ENCODE measurements around the gene ATP8B3.

ATP8B3 gene

GRCh38 chr19:1742989-1743696 lies 68.9 kb downstream of the ATP8B3 start:
- Histone ChIP-seq H3K27ac (ENCODE audit: extremely low read depth, low read depth, low read length) (no peak overlapping the region), H3K4me1 (ENCODE audit: control insufficient read depth, insufficient read depth, low read length) (peaks cover 9% of the 10 kb centered on the region; the same call in 1 of the 2 replicates), H3K36me3 (ENCODE audit: control insufficient read depth in 2 of 2, insufficient read depth in 1 of 2, low read length in 2 of 2) (no peaks in the 10 kb centered on the region), H3K4me3 (ENCODE audit: low read depth, low read length) (no peak overlapping the region), H3K9me3 (ENCODE audit: control insufficient read depth, insufficient read depth, low read depth, low read length) (no peaks in the 10 kb centered on the region)
- no peak for TF ChIP-seq PRDM10 (tag by site-specific recombination; IDR thresholded peaks at IDR 0.05)
- peak; percentile 32; the same call in 1 of the 2 replicates for TF ChIP-seq ZBTB8A (tag by site-specific recombination; IDR thresholded peaks at IDR 0.05)
- ChIA-PET CTCF (interaction anchor here (2.0 kb wide), 1 partner anchor 71 kb away, joined by 6 read pairs; no protein-coding TSS in a partner anchor), POLR2A (no interaction called here)

DNA sequence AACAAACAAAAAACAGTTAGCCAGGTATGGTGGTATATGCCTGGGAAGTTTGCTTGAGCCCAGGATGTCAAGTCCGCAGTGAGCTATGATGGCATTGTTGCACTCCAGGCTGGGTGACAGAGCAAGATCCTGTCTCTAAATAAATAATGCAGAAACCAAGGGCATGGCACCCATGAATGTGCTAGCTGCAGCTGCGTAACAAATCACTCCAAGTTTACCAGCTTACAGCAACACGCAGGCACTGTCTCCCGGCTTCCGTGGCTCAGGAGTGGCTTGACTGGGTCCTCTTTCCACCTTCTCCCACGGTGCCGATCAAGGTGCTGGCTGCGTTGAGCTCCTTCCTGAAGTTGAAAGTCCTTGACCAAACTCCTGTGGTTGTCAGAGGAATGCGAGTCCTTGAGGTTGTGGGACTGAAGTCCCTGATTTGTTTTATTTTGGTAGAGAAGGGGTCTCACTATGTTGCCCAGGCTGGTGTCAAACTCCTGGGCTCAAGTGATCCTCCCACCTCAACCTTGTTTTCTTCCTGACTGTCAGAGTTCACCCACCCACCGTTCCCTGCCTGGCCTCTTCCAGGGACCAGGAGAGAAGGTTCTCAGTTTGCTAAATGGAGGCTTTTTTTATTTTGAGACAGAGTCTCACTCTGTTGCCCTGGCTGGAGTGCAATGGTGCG lies 72.0 kb downstream of the ATP8B3 start:
- TF ChIP-seq ZNF701 (tag by site-specific recombination; IDR thresholded peaks at IDR 0.05) = no peak
- TF ChIP-seq RBAK (tag by site-specific recombination; IDR thresholded peaks at IDR 0.05) = peak; percentile 91
- TF ChIP-seq, protein P1, sequence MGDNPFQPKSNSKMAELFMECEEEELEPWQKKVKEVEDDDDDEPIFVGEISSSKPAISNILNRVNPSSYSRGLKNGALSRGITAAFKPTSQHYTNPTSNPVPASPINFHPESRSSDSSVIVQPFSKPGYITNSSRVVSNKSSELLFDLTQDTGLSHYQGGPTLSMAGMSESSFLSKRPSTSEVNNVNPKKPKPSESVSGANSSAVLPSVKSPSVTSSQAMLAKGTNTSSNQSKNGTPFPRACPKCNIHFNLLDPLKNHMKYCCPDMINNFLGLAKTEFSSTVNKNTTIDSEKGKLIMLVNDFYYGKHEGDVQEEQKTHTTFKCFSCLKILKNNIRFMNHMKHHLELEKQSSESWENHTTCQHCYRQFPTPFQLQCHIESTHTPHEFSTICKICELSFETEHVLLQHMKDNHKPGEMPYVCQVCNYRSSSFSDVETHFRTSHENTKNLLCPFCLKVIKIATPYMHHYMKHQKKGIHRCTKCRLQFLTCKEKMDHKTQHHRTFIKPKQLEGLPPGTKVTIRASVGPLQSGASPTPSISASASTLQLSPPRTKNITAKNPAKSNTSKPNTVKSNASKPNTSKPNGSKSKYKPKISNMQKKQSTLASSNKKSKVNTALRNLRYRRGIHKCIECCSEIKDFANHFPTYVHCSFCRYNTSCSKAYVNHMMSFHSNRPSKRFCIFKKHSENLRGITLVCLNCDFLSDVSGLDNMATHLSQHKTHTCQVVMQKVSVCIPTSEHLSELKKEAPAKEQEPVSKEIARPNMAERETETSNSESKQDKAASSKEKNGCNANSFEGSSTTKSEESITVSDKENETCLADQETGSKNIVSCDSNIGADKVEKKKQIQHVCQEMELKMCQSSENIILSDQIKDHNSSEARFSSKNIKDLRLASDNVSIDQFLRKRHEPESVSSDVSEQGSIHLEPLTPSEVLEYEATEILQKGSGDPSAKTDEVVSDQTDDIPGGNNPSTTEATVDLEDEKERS (tag by site-specific recombination; IDR thresholded peaks at IDR 0.05) = 0 out of 2 replicates have a peak, but pooled peaks have one; percentile 59
- TF ChIP-seq, protein P2, sequence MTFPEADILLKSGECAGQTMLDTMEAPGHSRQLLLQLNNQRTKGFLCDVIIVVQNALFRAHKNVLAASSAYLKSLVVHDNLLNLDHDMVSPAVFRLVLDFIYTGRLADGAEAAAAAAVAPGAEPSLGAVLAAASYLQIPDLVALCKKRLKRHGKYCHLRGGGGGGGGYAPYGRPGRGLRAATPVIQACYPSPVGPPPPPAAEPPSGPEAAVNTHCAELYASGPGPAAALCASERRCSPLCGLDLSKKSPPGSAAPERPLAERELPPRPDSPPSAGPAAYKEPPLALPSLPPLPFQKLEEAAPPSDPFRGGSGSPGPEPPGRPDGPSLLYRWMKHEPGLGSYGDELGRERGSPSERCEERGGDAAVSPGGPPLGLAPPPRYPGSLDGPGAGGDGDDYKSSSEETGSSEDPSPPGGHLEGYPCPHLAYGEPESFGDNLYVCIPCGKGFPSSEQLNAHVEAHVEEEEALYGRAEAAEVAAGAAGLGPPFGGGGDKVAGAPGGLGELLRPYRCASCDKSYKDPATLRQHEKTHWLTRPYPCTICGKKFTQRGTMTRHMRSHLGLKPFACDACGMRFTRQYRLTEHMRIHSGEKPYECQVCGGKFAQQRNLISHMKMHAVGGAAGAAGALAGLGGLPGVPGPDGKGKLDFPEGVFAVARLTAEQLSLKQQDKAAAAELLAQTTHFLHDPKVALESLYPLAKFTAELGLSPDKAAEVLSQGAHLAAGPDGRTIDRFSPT (tag by site-specific recombination; IDR thresholded peaks at IDR 0.05) = no peak
- TF ChIP-seq ZFHX2 (tag by site-specific recombination; conservative IDR thresholded peaks at IDR 0.05) = no peak
- TF ChIP-seq ZNF16 (tag by site-specific recombination; IDR thresholded peaks at IDR 0.05; ENCODE audit: low read depth) = no peak
- TF ChIP-seq ZNF426 (tag by site-specific recombination; IDR thresholded peaks at IDR 0.05) = no peak
- TF ChIP-seq ZNF121 (tag by site-specific recombination; IDR thresholded peaks at IDR 0.05) = peak; percentile 82
- Histone ChIP-seq H3K4me1 (ENCODE audit: control insufficient read depth, insufficient read depth, low read length) (no peaks in the 10 kb centered on the region; the same call in 1 of the 2 replicates), H3K36me3 (ENCODE audit: control insufficient read depth in 2 of 2, insufficient read depth in 1 of 2, low read length in 2 of 2) (no peaks in the 10 kb centered on the region), H3K4me3 (ENCODE audit: low read depth, low read length) (no peak overlapping the region), H3K9me3 (ENCODE audit: control insufficient read depth, insufficient read depth, low read depth, low read length) (no peaks in the 10 kb centered on the region), H3K27ac (ENCODE audit: extremely low read depth, low read depth, low read length) (no peak overlapping the region)
- CTCF ChIA-PET = interaction anchor here (0.7 kb wide), 1 partner anchor 16 kb away, joined by 3 read pairs; no protein-coding TSS in a partner anchor
- POLR2A ChIA-PET = no interaction called here

- no peaks in the 10 kb centered on the region for H3K36me3 ChIP-seq (ENCODE audit: control insufficient read depth in 2 of 2, insufficient read depth in 1 of 2, low read length in 2 of 2)
- H3K9me3 ChIP-seq (ENCODE audit: control insufficient read depth, insufficient read depth, low read depth, low read length) = no peaks in the 10 kb centered on the region
- H3K4me3 ChIP-seq (ENCODE audit: low read depth, low read length) = no peak overlapping the region
- ChIA-PET POLR2A (no interaction called here), CTCF (no interaction called here)
- H3K27ac ChIP-seq (ENCODE audit: extremely low read depth, low read depth, low read length) = no peak overlapping the region
- no peaks in the 10 kb centered on the region for H3K4me1 ChIP-seq (ENCODE audit: control insufficient read depth, insufficient read depth, low read length)
- TF ChIP-seq ZNF311 (tag by site-specific recombination; IDR thresholded peaks at IDR 0.05; ENCODE audit: borderline replicate concordance) = no peak
- no peak for TF ChIP-seq PBX3 (CRISPR knock-in tag; IDR thresholded peaks at IDR 0.05)
- TF ChIP-seq ZNF830 (tag by site-specific recombination; IDR thresholded peaks at IDR 0.05; ENCODE audit: low read depth) = no peak
- TF ChIP-seq ZBTB20 (tag by site-specific recombination; IDR thresholded peaks at IDR 0.05) = no peak
- no peak for TF ChIP-seq ZNF366 (tag by site-specific recombination; conservative IDR thresholded peaks at IDR 0.05)
- TF ChIP-seq ZNF600 (tag by site-specific recombination; IDR thresholded peaks at IDR 0.05) = no peak
- TF ChIP-seq ZNF561 (tag by site-specific recombination; IDR thresholded peaks at IDR 0.05; ENCODE audit: borderline replicate concordance) = no peak
Observed at GRCh38 chr19:1736927-1737326, 75.1 kb downstream of the ATP8B3 start.

Data from HEK293 (cell line).